Parathyroid adenoma (tissue), 2 donors: ENCODE results near the gene OR4X2.
"Not testable (repeated sequence)": the region's sequence is repeated elsewhere in the genome, so short reads cannot be mapped to it uniquely, and the experiment has no call there.

Source experiments
- H2AFZ ChIP-seq: fragments of 300-600 bp; sonication (generic); one replicate; pipeline ENCODE4 v1.7.0; 2017; ENCODE audit warnings: antibody characterized with exemption, mild to moderate bottlenecking
- H3K27ac ChIP-seq: fragments of 300-600 bp; sonication (generic); one replicate; pipeline ENCODE4 v1.7.0; 2017
- H3K27me3 ChIP-seq: fragments of 300-600 bp; sonication (generic); one replicate; pipeline ENCODE4 v1.7.0; 2017; ENCODE audit warnings: low read length; ENCODE audit not compliant: control insufficient read depth, insufficient read depth
- H3K36me3 ChIP-seq: fragments of 300-600 bp; sonication (generic); one replicate; pipeline ENCODE4 v1.7.0; 2017; ENCODE audit warnings: low read length; ENCODE audit not compliant: control insufficient read depth, insufficient read depth
- H3K4me1 ChIP-seq: fragments of 300-600 bp; sonication (generic); one replicate; pipeline ENCODE4 v1.7.0; 2017; ENCODE audit warnings: control low read depth
- H3K4me2 ChIP-seq: fragments of 300-600 bp; sonication (generic); one replicate; pipeline ENCODE4 v1.7.0; 2017; ENCODE audit warnings: low read length
- H3K4me3 ChIP-seq: fragments of 300-600 bp; sonication (generic); one replicate; pipeline ENCODE4 v1.7.0; 2017; ENCODE audit warnings: low read depth, low read length
- H3K79me2 ChIP-seq: fragments of 300-600 bp; sonication (generic); one replicate; pipeline ENCODE4 v1.7.0; 2017; ENCODE audit warnings: control low read depth
- H3K9ac ChIP-seq: fragments of 300-600 bp; sonication (generic); one replicate; pipeline ENCODE4 v1.7.0; 2017; ENCODE audit warnings: mild to moderate bottlenecking
- H3K9me3 ChIP-seq: fragments of 300-600 bp; sonication (generic); one replicate; pipeline ENCODE4 v1.7.0; 2017; ENCODE audit warnings: low read length; ENCODE audit not compliant: control insufficient read depth
- TF ChIP-seq, protein P1 (sequence below): fragments of 300-600 bp; sonication (generic); IDR thresholded peaks from one replicate; pipeline ENCODE4 v1.7.0; 2017; ENCODE audit warnings: antibody characterized with exemption, mild to moderate bottlenecking
- donor health status: primary hyperparathyroidism.

OR4X2 gene, protein sequence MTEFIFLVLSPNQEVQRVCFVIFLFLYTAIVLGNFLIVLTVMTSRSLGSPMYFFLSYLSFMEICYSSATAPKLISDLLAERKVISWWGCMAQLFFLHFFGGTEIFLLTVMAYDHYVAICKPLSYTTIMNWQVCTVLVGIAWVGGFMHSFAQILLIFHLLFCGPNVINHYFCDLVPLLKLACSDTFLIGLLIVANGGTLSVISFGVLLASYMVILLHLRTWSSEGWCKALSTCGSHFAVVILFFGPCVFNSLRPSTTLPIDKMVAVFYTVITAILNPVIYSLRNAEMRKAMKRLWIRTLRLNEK

GRCh38 chr11:48244804-48245203, at the start of gene OR4X2:
Gene OR4X2, plus strand, starts transcription at chr11:48245104. Its CDS starts 0 bp downstream, at chr11:48245104.
- Histone ChIP-seq H3K9ac (no peak within 1 kb of the TSS), H3K9me3 (no peaks in the 10 kb centered on the region), H3K4me2 (no peak within 1 kb of the TSS), H3K79me2 (no peaks in the 10 kb centered on the region), H3K27me3 (no peaks in the 10 kb centered on the region), H3K4me3 (no peak within 1 kb of the TSS), H2AFZ (no peak within 1 kb of the TSS), H3K27ac (no peak within 1 kb of the TSS), H3K4me1 (no peaks in the 10 kb centered on the region), H3K36me3 (no peaks in the 10 kb centered on the region)
- TF ChIP-seq, protein P1, sequence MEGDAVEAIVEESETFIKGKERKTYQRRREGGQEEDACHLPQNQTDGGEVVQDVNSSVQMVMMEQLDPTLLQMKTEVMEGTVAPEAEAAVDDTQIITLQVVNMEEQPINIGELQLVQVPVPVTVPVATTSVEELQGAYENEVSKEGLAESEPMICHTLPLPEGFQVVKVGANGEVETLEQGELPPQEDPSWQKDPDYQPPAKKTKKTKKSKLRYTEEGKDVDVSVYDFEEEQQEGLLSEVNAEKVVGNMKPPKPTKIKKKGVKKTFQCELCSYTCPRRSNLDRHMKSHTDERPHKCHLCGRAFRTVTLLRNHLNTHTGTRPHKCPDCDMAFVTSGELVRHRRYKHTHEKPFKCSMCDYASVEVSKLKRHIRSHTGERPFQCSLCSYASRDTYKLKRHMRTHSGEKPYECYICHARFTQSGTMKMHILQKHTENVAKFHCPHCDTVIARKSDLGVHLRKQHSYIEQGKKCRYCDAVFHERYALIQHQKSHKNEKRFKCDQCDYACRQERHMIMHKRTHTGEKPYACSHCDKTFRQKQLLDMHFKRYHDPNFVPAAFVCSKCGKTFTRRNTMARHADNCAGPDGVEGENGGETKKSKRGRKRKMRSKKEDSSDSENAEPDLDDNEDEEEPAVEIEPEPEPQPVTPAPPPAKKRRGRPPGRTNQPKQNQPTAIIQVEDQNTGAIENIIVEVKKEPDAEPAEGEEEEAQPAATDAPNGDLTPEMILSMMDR, result no peak

DNA sequence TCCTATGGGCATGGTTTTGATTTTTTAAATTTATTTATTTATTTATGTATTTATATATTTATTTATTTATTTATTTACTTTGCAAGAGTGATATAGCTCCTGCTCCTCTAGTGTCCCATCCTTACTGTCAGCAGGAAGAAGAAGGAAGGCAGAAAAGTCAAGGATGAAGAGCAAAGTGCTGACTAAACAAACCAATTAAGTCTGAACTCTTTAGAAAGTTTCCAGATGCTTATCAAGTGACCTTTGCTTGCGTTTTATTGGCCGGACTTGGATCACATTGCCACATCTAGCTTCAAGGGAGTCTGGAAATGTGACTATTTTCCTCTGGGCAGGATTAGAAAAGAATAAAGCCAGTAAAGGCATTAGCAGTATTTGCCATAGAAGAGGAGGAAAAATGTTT, 37.0 kb upstream of the OR4X2 start:
- TF ChIP-seq, protein P1, result no peak
- H3K27me3 ChIP-seq, result no peaks in the 10 kb centered on the region

GRCh38 chr11:48210052-48210451, 34.9 kb upstream of the OR4X2 start:
- TF ChIP-seq, protein P1, result no peak
- Histone ChIP-seq H3K79me2 (no peaks in the 10 kb centered on the region), H3K27me3 (no peaks in the 10 kb centered on the region), H3K4me3 (no peak overlapping the region), H3K4me1 (no peaks in the 10 kb centered on the region), H3K9ac (no peak overlapping the region), H3K27ac (no peak overlapping the region), H3K36me3 (no peaks in the 10 kb centered on the region), H3K9me3 (no peaks in the 10 kb centered on the region), H2AFZ (no peak overlapping the region), H3K4me2 (no peak overlapping the region)

More for the DNA sequence above, 37.0 kb upstream of the OR4X2 start:
- Histone ChIP-seq H2AFZ (no peak overlapping the region), H3K27ac (no peak overlapping the region), H3K79me2 (no peaks in the 10 kb centered on the region), H3K4me3 (no peak overlapping the region), H3K36me3 (no peaks in the 10 kb centered on the region), H3K9ac (no peak overlapping the region), H3K9me3 (no peaks in the 10 kb centered on the region), H3K4me2 (no peak overlapping the region), H3K4me1 (no peaks in the 10 kb centered on the region)

- Histone ChIP-seq H3K36me3 (no peaks in the 10 kb centered on the region), H3K9ac (no peak within 1 kb of the TSS), H3K9me3 (no peaks in the 10 kb centered on the region), H3K27me3 (no peaks in the 10 kb centered on the region), H3K79me2 (no peaks in the 10 kb centered on the region), H2AFZ (no peak within 1 kb of the TSS), H3K4me3 (no peak within 1 kb of the TSS), H3K4me2 (no peak within 1 kb of the TSS), H3K27ac (no peak within 1 kb of the TSS), H3K4me1 (no peaks in the 10 kb centered on the region)
- TF ChIP-seq, protein P1, result no peak
These were observed 28.4 kb upstream of the OR4X2 start, which contains the start of gene OR4B1 for GRCh38 chr11:48216510-48216909. Gene OR4B1, plus strand, starts transcription at chr11:48216810. Its CDS starts 0 bp downstream, at chr11:48216810.

DNA sequence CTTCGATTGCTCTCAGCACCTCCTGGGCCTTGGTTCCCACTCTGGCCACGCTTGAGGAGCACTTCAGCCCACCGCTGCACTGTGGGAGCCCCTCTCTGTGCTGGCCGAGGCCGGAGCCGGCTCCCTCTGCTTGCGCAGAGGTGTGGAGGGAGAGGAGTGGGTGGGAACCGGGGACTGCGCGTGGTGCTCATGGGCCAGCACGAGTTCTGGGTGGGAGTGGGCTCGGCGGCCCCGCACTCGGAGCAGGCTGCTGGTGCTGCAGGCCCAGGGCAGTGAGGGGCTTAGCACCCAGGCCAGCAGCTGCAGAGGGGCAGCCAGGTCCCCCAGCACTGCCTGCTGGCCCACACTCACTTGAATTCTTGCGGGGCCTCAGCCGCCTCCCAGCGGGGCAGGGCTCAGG, 16.1 kb upstream of the OR4X2 start:
- no peak overlapping the region for H2AFZ ChIP-seq
- H3K4me3 ChIP-seq, result no peak overlapping the region
- H3K27me3 ChIP-seq, result no peaks in the 10 kb centered on the region
- H3K27ac ChIP-seq, result no peak overlapping the region
- no peaks in the 10 kb centered on the region for H3K36me3 ChIP-seq
- TF ChIP-seq, protein P1, result no peak
- no peaks in the 10 kb centered on the region for H3K9me3 ChIP-seq
- H3K4me2 ChIP-seq, result no peak overlapping the region
- no peaks in the 10 kb centered on the region for H3K4me1 ChIP-seq
- no peaks in the 10 kb centered on the region for H3K79me2 ChIP-seq
- H3K9ac ChIP-seq, result no peak overlapping the region

DNA sequence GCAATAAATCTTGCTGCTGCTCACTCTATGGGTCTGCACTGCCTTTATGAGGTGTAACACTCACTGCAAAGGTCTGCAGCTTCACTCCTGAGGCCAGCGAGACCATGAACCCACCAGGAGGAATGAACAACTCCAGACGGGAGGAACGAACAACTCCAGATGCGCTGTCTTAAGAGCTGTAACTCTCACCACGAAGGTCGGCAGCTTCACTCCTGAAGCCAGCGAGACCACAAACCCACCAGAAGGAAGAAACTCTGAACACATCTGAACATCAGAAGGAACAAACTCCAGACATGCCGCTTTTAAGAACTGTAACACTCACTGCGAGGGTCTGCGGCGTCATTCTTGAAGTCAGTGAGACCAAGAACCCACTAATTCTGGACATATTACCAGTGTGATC, 14.8 kb upstream of the OR4X2 start:
- not testable (repeated sequence) for H3K4me2 ChIP-seq, H3K4me1 ChIP-seq, H3K27me3 ChIP-seq, H3K9ac ChIP-seq, H3K9me3 ChIP-seq, H2AFZ ChIP-seq, H3K36me3 ChIP-seq, H3K79me2 ChIP-seq, H3K4me3 ChIP-seq, H3K27ac ChIP-seq
